BJ (cell line): ENCODE results near the gene TBL2. TPM values are rescaled to one million over a fixed set of nuclear protein-coding genes. Genes with fewer than 3 reads are reported as not detected.

Source experiments
- CTCF ChIA-PET: fragments of 350-600 bp; formaldehyde crosslinking; extraction: SDS; loops from one replicate; lab custom pipeline; 2021; ENCODE audit warnings: antibody characterized with exemption, inconsistent platforms; lab: Yijun Ruan, JAX
- POLR2A ChIA-PET: fragments of 300-600 bp; sonication (Branson Sonifier 250); formaldehyde crosslinking; extraction: SDS; loops from one replicate; lab custom pipeline; 2021; ENCODE audit warnings: antibody characterized with exemption; lab: Charles Lee
- DNase-seq: peaks from one replicate; pipeline ENCODE4 v3.0.0-alpha.2; 2011; ENCODE audit warnings: low read depth
- H3K27me3 ChIP-seq: 2 replicates; pipeline ENCODE4 v1.6.0; 2011; ENCODE audit warnings: low read length; ENCODE audit not compliant: control insufficient read depth, insufficient read depth
- H3K36me3 ChIP-seq: 2 replicates; pipeline ENCODE4 v1.5.1; 2011; ENCODE audit warnings: low read length; ENCODE audit not compliant: control insufficient read depth, insufficient read depth
- H3K4me3 ChIP-seq: 2 replicates; pipeline ENCODE4 v1.5.1; 2011; ENCODE audit warnings: low read depth, mild to moderate bottlenecking, control low read depth, low read length
- CTCF ChIP-seq: IDR thresholded peaks from 2 replicates; pipeline ENCODE4 v1.5.1; 2011; ENCODE audit warnings: low read depth, mild to moderate bottlenecking, control low read depth, inconsistent platforms, low read length, moderate library complexity; ENCODE audit not compliant: insufficient read depth
- polyA plus RNA-seq: library from polyadenylated mRNA; depleted of rRNA; stranded (reverse); fragments of >200 nt; gene quantifications from 2 replicates; pipeline ENCODE4 v1.2.3, GENCODE V29; 2011

The TBL2 gene
- polyA plus RNA-seq, 1 experiment, result 63.7 TPM

- Histone ChIP-seq H3K4me3 (no peak overlapping the region), H3K27me3 (no peaks in the 10 kb centered on the region), H3K36me3 (peaks cover 8% of the 10 kb centered on the region)
- ChIA-PET CTCF (interaction anchor here (0.8 to 1.4 kb wide), 2 partner anchors 87 to 169 kb away, joined by 3 to 4 read pairs; no protein-coding TSS in a partner anchor), POLR2A (no interaction called here)
- no peak for TF ChIP-seq CTCF
- DNase-seq, result no peak
Observed at GRCh38 chr7:73565675-73566340, 12.6 kb downstream of the TBL2 start.

GRCh38 chr7:73560109-73560835 is 18.1 kb downstream of the TBL2 start:
- Histone ChIP-seq H3K27me3 (no peaks in the 10 kb centered on the region), H3K4me3 (no peak overlapping the region)
- POLR2A ChIA-PET, result interaction anchor here (1.0 kb wide), 1 partner anchor 18 kb away, joined by 12 read pairs; the partner anchor contains the start of gene TBL2

GRCh38 chr7:73557397-73558257 is 20.8 kb downstream of the TBL2 start, which contains the start of gene BCL7B:
Gene BCL7B (minus strand): TSS chr7:73557690. CDS start chr7:73557578, 112 bp downstream.
- Histone ChIP-seq H3K36me3 (peaks cover 2% of the 10 kb centered on the region), H3K27me3 (no peaks in the 10 kb centered on the region), H3K4me3 (peak within 1 kb of the TSS; percentile 97)
- ChIA-PET POLR2A (interaction anchor here (0.7 kb wide), 1 partner anchor 17 kb away, joined by 3 read pairs; no protein-coding TSS in a partner anchor), CTCF (interaction anchor here (0.7 to 1.0 kb wide), 2 partner anchors 30 to 168 kb away, joined by 3 read pairs; no protein-coding TSS in a partner anchor)
- DNase-seq, result no peak
- TF ChIP-seq CTCF, result no peak

More at GRCh38 chr7:73560109-73560835, 18.1 kb downstream of the TBL2 start:
- CTCF ChIA-PET, result interaction anchor here (1.1 to 2.0 kb wide), 3 partner anchors 16 to 46 kb away, joined by 3 to 7 read pairs (median 4); partner anchors contain the start of gene BAZ1B
- H3K36me3 ChIP-seq, result no peaks in the 10 kb centered on the region
- no peak for TF ChIP-seq CTCF
- DNase-seq, result peak; percentile 53

- peak overlapping the region; percentile 97 for H3K4me3 ChIP-seq
- ChIA-PET POLR2A (interaction anchor here (0.6 to 0.7 kb wide), 2 partner anchors 17 to 1101 kb away, joined by 3 to 13 read pairs; partner anchors contain the start of gene GTF2I), CTCF (interaction anchor here (0.7 to 1.0 kb wide), 3 partner anchors 20 to 168 kb away, joined by 3 read pairs; no protein-coding TSS in a partner anchor)
- DNase-seq, result peak; percentile 67
- peaks cover 5% of the 10 kb centered on the region for H3K36me3 ChIP-seq
- no peak for TF ChIP-seq CTCF
- no peaks in the 10 kb centered on the region for H3K27me3 ChIP-seq
Observed at GRCh38 chr7:73557108-73557396, 21.3 kb downstream of the TBL2 start.
